GM12878 (cell line): Measurements from ENCODE around the gene SLC39A13. TPM values are rescaled to one million over a fixed set of nuclear protein-coding genes. Genes with fewer than 3 reads are reported as not detected.

Source experiments
- ATAC-seq: fragments of 200-7000 bp; cut with Tn5 transposase; 3 replicates; pipeline ENCODE4 v1.9.1; 2020; ENCODE audit warnings: mild to moderate bottlenecking, moderate library complexity
- BruUV-seq: library from RNA; stranded (reverse); fragments of 400-500 nt; replicated peaks from 2 replicates; lab custom pipeline; 2021; lab: Mats Ljungman, UMichigan
- CTCF ChIA-PET: fragments of 300-600 bp; sonication (Branson Sonifier 250); formaldehyde crosslinking; extraction: SDS; loops from one replicate; lab custom pipeline; 2021; ENCODE audit warnings: inconsistent platforms; lab: Yijun Ruan, JAX
- POLR2A ChIA-PET: fragments of 350-600 bp; formaldehyde crosslinking; extraction: SDS; loops from one replicate; lab custom pipeline; 2021; ENCODE audit warnings: inconsistent platforms; lab: Charles Lee
- RAD21 ChIA-PET: fragments of 300-600 bp; sonication (Branson Sonifier 250); formaldehyde crosslinking; loops from one replicate; lab custom pipeline; 2023; ENCODE audit warnings: antibody characterized with exemption; ENCODE audit not compliant: unreplicated experiment; lab: Charles Lee
- SMC1A ChIA-PET: fragments of 300-600 bp; sonication (Branson Sonifier 250); formaldehyde crosslinking; loops from one replicate; lab custom pipeline; 2023; ENCODE audit not compliant: unreplicated experiment, uncharacterized antibody; lab: Charles Lee
- DNase-seq: peaks from one replicate; pipeline ENCODE4 v3.0.0-alpha.2; 2011; ENCODE audit warnings: low read depth, low spot score
- FAIRE-seq: peaks from 3 replicates; lab custom pipeline; 2011; peaks lifted over from hg19 to GRCh38; lab: Jason Lieb, UNC
- H2AFZ ChIP-seq: 2 replicates; pipeline ENCODE4 v1.6.0; 2011; ENCODE audit warnings: low read depth, low read length, control low read depth; ENCODE audit not compliant: control insufficient read depth
- H3K27ac ChIP-seq: 2 replicates; pipeline ENCODE4 v1.5.1; 2011; ENCODE audit warnings: control low read depth; ENCODE audit not compliant: control insufficient read depth, insufficient read depth
- H3K27me3 ChIP-seq, 2 experiments: replicated peaks in 1 of 2; 2 replicates each; pipeline versions ENCODE4 v1.6.0 to v1.6.1; 2011; ENCODE audit warnings: low read length in 1 of 2; ENCODE audit not compliant: control insufficient read depth in 2 of 2, insufficient read depth in 2 of 2
- H3K36me3 ChIP-seq, 2 experiments: 2 replicates each; pipeline ENCODE4 v1.5.1; 2011; ENCODE audit warnings: low read length in 1 of 2; ENCODE audit not compliant: control insufficient read depth in 2 of 2, insufficient read depth in 2 of 2
- H3K4me1 ChIP-seq: 2 replicates; pipeline ENCODE4 v1.6.1; 2011; ENCODE audit warnings: mild to moderate bottlenecking, low read length, moderate library complexity, mixed read lengths; ENCODE audit not compliant: control insufficient read depth, insufficient read depth
- H3K4me2 ChIP-seq: 2 replicates; pipeline ENCODE4 v1.6.0; 2011; ENCODE audit warnings: control low read depth; ENCODE audit not compliant: control insufficient read depth, insufficient read depth
- H3K4me3 ChIP-seq: fragments of 200-600 bp; sonication (generic); 2 replicates; pipeline ENCODE4 v1.5.1; 2016
- H3K79me2 ChIP-seq: 2 replicates; pipeline ENCODE4 v1.6.0; 2011; ENCODE audit warnings: low read length; ENCODE audit not compliant: control insufficient read depth, insufficient read depth
- H3K9ac ChIP-seq: 2 replicates; pipeline ENCODE4 v1.8.0; 2011; ENCODE audit warnings: low read length, control low read depth, mixed read lengths; ENCODE audit not compliant: control insufficient read depth, insufficient read depth
- H3K9me3 ChIP-seq: replicated peaks from 3 replicates; pipeline ENCODE4 v1.5.1; 2011; ENCODE audit warnings: mild to moderate bottlenecking, low read length; ENCODE audit not compliant: control insufficient read depth, insufficient read depth
- H4K20me1 ChIP-seq: 2 replicates; pipeline ENCODE4 v1.6.0; 2011; ENCODE audit not compliant: control insufficient read depth, insufficient read depth
- CHD4 ChIP-seq: fragments of 200-600 bp; sonication (generic); IDR thresholded peaks from 2 replicates; pipeline ENCODE4 v1.6.1; 2016; ENCODE audit warnings: mild to moderate bottlenecking
- E2F8 ChIP-seq: fragments of 450-650 bp; IDR thresholded peaks from 2 replicates; pipeline ENCODE4 v1.6.1; 2018; ENCODE audit warnings: mild to moderate bottlenecking, low read depth, moderate library complexity; ENCODE audit not compliant: partially characterized antibody
- FOXK2 ChIP-seq: fragments of 450-650 bp; IDR thresholded peaks from 2 replicates; pipeline ENCODE4 v1.6.1; 2017; ENCODE audit warnings: mild to moderate bottlenecking, moderate library complexity
- MEF2B ChIP-seq: fragments of 450-650 bp; IDR thresholded peaks from 2 replicates; pipeline ENCODE4 v1.6.1; 2018; ENCODE audit warnings: mild to moderate bottlenecking, moderate library complexity; ENCODE audit not compliant: partially characterized antibody, poor library complexity, severe bottlenecking
- MTA2 ChIP-seq: fragments of 450-650 bp; IDR thresholded peaks from 2 replicates; pipeline ENCODE4 v1.6.1; 2016; ENCODE audit warnings: low read depth, mild to moderate bottlenecking, moderate library complexity
- WGBS: methylation state at CpG from one replicate; pipeline ENCODE4 v1.1.6; 2016; ENCODE audit warnings: low lambda C conversion rate; ENCODE audit not compliant: insufficient replicate concordance, insufficient coverage; ENCODE audit errors: missing lambda C conversion rate; 5-methylcytosine and 5-hydroxymethylcytosine counted together
- in situ Hi-C: fragments of 300-500 bp; cut with MboI; formaldehyde crosslinking; loops from 9 replicates; pipeline ENCODE4 v1.14.3; 2018; ENCODE audit warnings: mixed read lengths
- intact Hi-C: fragments of 100-400 bp; cut with micrococcal nuclease; formaldehyde crosslinking; loops from one replicate; pipeline ENCODE4 v1.14.2; 2022; ENCODE audit not compliant: unreplicated experiment
- polyA plus RNA-seq, 11 experiments: library from polyadenylated mRNA; depleted of rRNA in 4 of 11; unstranded in 6 of 11; stranded (reverse) in 5 of 11; fragments of >200 nt; fragmentation: Nextera tagmentation in 4 of 11; fragmentation: Illumina TruSeq in 1 of 11; extraction: Ambion mirVana in 4 of 11; extraction: Trizol in 1 of 11; gene quantifications; 1 replicate in 1 of 11; 2 replicates in 10 of 11; pipeline versions ENCODE4 v1.2.1 to v1.2.3, GENCODE V29; 2011 to 2016; ENCODE audit warnings: inconsistent platforms in 2 of 11, missing spikeins in 2 of 11, low read depth in 1 of 11
- total RNA-seq, 4 experiments: library from RNA; depleted of rRNA in 3 of 4; stranded (reverse); fragments of >200 nt in 3 of 4; fragmentation: Illumina TruSeq in 1 of 4; extraction: Trizol in 1 of 4; gene quantifications; 2 replicates each; pipeline versions ENCODE4 v1.2.1 to v1.2.3, GENCODE V29; 2013 to 2021

SLC39A13 gene
- total and polyA plus RNA-seq, 10 of the 15 experiments (the other 5 are each of a cell fraction or from before 2014, with no cell fraction given), result 0.23 to 19.8 (median 6.3) TPM

DNA sequence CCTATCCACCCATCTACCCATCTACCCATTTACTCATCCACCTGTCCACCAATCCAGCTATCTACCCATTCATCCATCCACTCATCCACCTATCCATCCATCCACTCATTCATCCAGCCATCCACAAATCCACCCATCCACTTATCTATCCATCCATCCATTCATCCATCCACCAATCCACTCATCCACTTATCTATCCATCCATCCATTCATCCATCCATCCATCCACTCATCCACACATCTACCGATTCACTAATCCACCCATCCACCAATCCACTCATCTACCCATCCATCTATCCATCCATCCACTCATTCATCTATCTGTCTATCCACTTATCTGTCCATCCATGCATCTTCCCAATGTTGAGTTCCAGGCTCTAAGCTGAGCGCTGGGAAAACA lies 28.3 kb upstream of the SLC39A13 start:
- intact Hi-C loops, result no loop called here
- Histone ChIP-seq H3K9me3 (no peaks in the 10 kb centered on the region), H3K27ac (no peak overlapping the region), H3K36me3 (peaks cover 1 to 2% of the 10 kb centered on the region in 2 experiments; a peak in 3 of 4 replicates), H3K4me1 (peaks cover 16% of the 10 kb centered on the region), H4K20me1 (no peaks in the 10 kb centered on the region), H3K4me3 (no peak overlapping the region), H3K27me3 (no peaks in the 10 kb centered on the region), H3K4me2 (no peak overlapping the region), H3K79me2 (peaks cover 35% of the 10 kb centered on the region)
- 98% methylated on average over 2 of the region's 2 CpGs for WGBS
- SMC1A ChIA-PET, result interaction anchor here (3.1 kb wide), 1 partner anchor 12 kb away, joined by 36 read pairs; no protein-coding TSS in a partner anchor
- FAIRE-seq, result no peak
- no TSS peak for BruUV-seq
- no peak for TF ChIP-seq MTA2
- no peak for TF ChIP-seq E2F8
- TF ChIP-seq MEF2B, result no peak
- no peak for TF ChIP-seq CHD4
- TF ChIP-seq FOXK2, result peak; percentile 6; the same call in 1 of the 2 replicates
- TF ChIP-seq, all 136 proteins: peak for 1
- ChIA-PET POLR2A (interaction anchor here (0.6 to 5.0 kb wide), 3 partner anchors 11 to 108 kb away, joined by 3 to 94 read pairs (median 57); no protein-coding TSS in a partner anchor), CTCF (interaction anchor here (2.9 kb wide), 1 partner anchor 12 kb away, joined by 16 read pairs; no protein-coding TSS in a partner anchor), RAD21 (interaction anchor here (0.5 kb wide), 1 partner anchor 36 kb away, joined by 3 read pairs; no protein-coding TSS in a partner anchor)
- ATAC-seq (no peak), DNase-seq (no peak)
- H3K9ac ChIP-seq, result no peak overlapping the region
- H2AFZ ChIP-seq, result no peak overlapping the region
- in situ Hi-C loops, result no loop called here
